Activated CD4-positive, CD25-positive, alpha-beta regulatory T cell treated with anti-CD3 and anti-CD28 coated beads, Interleukin-2, amount 50 U/mL, for 16 hours (primary cell): ENCODE measurements around the gene CEBPE.

Experiments
- DNase-seq: peaks from one replicate; pipeline ENCODE4 v3.0.0-alpha.2; 2020; ENCODE audit warnings: low read depth, low spot score

The CEBPE gene

DNA sequence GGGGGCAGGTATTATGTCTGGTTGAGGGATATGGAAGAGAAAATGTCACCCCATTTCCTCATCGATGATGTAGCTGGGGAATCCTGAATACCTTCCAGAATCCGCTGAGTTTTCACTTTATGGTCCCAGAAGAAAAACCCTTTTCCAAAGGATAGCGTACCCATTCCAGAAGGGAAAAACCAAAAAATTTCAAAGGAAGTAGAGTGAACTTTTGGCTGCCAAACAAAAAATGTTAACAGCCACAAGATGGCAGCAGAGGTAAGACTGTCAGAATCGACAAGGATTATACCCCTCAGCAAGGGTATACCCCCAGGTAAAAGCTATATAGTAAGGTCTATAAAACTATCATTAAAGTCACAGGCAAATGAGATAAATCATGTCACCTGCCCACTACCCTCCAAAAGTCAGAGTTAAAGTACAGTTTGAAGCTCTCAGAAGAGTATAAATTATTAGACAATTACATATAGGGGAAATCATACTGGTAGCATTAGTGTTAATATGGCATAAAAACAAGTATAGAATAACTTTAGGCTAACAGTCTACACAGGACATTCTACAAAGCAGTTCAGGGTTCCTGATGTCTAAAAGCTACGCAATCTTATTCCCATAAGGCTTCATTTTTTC is 42.2 kb downstream of the CEBPE start:
- no peak for DNase-seq

DNA sequence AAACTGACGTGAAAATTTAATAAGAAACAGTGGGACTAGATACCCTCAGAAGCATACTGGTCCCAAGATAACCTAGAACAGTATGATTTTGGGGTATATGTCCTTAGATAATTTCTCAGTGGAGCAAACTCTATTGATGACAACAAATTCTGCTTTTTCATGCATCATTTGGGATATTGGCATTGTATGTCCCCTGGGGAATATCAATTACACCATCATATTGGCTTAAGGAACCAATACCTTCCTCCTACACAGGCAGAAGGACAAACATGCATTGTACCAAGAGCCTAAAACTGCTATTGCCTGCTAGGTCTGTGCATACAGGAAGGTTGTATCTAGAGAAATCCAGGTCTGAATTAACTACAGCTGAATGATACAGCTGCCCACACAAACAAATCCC is 44.1 kb downstream of the CEBPE start:
- no peak for DNase-seq

DNA sequence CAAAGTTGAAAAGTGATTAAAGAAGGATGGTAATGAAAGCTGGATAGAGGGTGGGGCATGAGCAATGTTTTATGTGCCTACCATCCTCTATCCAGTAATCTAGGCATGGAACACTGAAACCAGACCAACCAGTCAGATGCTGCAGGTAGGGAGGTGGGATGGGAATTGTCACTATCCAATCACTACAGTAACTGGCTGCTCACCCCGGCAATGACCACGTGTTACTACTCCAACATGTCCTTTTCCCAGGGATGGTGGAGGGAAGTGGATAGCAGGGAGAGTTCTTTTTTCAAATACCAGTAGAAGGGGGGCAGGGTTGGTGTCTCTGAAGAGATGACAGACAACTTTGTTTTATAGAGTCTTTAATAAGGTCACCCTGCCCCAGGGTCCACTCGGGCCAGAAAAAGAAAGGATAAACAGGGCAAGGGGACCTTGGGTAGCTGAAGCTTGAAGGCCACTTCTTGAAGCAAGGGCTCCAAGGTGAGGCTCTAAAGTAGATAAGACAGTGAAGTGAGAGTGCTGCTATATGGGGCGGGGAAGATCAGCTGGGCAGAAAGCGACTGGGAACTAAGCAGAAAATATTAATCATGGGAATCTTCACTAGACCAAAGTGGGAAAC is 47.0 kb downstream of the CEBPE start:
- DNase-seq = no peak

DNA sequence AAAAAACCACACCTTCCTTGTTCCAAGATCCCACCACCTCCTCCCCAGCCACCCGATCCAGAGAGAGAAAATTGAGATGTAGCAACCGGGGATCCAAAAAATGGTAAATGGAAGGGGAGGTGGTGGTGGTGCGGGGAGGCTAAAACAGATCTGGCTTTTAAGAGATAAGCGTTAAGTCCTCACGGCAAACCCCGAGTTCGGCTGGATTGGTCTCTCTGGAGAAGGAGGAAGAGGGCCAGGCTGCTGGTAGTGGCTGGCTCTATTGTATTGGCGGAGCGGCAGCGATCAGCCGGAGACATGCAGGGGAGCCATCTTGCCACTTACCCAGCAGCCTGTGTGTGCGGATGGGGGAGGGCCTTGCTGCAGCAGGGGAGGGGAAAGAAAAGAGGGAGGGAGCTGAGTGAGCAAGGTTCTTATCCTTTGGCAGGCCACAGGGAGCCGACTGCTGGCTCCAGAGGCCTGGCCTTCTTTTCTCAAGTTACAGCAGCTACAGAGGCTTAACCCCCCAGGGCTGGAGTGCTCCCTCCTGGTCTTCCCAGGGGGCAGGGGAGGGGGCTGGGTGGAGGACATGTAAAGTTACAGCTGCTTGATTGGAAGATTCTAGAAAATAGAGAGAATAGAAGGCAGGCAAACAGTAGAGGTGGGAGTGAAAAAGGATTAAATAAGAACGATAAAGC is 47.7 kb downstream of the CEBPE start:
- DNase-seq = peak; percentile 54

DNA sequence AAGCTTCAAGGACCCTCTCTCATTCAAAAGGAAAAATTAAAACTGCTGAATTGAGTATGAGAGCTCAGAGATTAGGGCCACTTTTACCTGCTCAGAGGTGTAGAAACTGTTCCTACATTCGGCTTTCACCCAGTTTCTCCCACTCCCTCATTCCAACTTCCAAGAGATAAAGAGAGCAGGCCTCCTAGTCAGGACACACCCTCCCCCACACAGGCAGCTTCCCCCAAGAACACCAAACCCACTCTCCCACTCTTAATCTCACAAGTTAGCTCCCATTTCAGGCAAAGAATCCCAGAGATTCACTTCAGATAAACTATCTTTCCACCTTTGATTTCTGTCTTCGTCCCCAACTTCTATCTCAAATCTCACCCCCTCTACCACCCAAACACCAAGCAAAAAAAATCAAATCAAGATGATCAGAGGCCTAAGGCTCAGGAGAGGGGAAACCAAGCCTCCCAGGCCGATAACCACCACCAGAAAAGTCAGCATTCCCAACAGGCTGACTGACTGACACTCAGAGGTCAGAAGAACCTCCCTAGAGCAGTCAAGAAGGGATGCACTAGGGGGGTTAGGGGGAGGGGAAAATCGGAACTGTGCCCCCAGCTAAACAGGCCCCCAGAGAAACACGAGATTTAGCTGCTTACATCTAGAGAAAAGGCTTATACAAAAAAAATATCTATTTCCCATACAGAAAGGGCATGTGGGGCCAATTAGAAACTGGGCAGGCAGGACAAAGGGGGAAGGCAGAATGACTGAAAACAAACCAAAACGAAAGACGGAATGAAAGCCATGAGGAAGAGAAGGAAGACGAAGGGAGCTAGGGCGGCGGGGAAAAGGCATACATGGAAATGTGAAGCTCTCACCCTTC is 48.6 kb downstream of the CEBPE start:
- no peak for DNase-seq

DNA sequence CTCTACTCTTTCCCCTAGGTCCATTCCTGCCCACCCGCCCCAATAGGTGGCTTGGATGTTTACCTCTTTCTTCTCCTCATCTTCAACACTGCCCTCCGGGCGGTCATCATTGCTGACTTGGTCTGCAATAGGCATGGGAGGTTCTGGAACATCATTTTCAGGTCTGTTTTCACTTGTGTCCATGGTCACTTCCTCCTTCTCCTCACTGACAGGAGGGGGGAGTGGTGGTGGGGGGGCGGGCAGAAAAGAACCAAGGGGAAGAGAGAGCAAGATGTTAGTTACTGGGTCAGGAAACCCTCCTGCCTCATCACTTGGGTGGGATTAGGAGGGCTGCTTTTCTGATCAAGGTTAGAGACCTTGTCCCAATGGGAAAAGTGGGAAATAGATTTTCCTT is 49.6 kb downstream of the CEBPE start:
- no peak for DNase-seq

DNA sequence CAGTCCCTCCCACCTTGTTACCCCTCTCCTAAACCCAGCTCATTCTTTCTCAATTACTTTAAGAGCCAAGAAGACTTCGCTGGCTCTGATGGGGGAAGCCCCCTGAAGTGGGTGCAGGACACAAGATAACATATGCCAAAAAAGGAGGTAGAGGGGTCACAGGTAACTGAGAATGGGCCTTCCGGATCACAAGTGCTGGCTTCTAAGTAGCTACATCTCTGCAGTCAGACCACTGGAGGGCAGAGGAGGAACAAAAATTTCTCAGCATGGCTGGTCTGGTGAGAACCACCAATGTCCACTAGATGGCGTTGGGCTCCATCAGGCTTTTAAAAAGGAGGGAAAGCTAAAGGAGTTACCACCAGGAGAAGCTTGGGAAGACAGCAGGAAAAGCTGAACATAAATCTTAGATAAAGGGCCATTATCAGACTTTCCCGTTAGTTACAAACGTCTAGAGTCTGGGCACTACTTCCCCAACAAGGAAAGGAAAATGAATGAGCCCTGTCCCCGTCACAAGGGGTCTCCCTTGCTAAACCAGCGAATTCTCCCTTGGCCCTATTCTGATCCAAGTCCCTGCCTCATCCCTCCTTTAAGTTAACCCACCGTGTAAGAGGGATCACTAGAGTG is 50.2 kb downstream of the CEBPE start:
- peak; percentile 60 for DNase-seq

DNA sequence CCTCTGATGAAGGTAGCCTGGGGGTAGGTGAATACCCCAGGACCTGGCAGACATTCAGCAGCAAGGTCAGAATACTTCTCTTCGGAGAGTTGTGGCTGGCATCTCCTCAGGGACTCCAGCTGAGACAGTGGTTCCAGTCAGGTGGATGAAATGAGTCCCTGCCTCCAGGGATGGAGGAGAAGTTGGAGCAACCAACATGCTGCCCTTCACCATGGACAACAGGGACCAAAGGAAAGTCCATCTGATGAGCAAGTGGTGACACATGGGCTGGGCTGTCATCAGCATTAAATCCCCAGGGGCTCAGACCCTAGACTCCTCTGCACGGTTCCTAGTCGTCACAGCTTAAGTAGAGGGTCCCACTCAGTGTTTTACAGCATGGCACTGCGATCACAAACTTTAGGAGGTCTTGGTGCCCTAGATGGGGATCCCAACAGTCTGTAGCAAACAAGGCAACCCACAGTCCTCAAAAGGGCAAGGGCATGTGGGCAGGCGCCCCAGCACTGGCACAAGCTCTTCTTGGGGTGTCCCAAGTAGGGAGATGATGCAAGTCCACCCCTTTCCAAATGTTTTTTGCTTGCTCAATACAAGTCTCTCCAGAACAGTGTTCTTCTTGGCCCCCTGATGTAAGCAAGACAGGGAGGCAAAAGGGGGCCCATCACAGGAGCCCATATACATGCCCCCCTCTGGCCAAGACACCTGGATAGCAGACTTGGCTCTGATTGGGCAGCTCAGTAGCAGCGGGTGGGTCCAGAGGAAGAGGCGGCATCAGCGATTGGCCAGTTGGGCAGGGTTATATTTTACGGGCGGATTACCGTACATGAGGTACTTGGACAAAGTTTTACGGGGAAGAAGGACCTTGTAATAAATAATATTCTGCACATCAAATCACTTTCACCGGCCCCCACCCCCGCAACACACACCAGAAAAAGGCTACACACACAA is 50.9 kb downstream of the CEBPE start:
- DNase-seq = no peak
